Measurements from ENCODE around the gene NIPAL3.
"Not testable (repeated sequence)": the region's sequence is repeated elsewhere in the genome, so short reads cannot be mapped to it uniquely, and the experiment has no call there.

NIPAL3 gene

DNA sequence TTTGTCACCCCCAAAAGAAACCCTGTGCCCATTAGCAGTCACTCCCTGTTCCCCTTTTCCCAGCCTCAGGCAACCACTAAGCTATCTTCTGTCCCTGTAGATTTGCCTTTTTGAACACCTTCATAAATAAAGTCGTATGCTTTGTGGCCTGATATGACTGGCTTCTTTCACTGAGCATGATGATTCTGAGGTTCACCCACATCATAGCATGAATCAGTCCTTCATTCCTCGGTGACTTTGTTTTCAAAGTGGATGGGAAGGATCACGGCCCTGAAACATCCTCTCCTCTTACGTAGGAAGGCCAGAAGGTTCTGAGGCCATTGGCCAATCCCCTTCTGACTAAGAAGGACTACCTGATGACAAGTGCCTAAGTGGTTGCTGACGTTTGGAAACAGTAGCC, 39.1 kb downstream of the NIPAL3 start:
- Histone ChIP-seq H3K36me3 (ENCODE audit: control insufficient read depth, insufficient read depth, low read length) (no peaks in the 10 kb centered on the region), H3K9me3 (ENCODE audit: control insufficient read depth, low read length) (no peaks in the 10 kb centered on the region), H3K4me3 (ENCODE audit: insufficient read depth, low read depth, low read length) (no peak overlapping the region), H3K4me1 (ENCODE audit: control insufficient read depth, insufficient read depth, low read length) (no peaks in the 10 kb centered on the region), H3K27me3 (ENCODE audit: control insufficient read depth, insufficient read depth, low read length, poor library complexity, severe bottlenecking) (no peaks in the 10 kb centered on the region), H3K27ac (ENCODE audit: insufficient read depth, low read depth, low read length, poor library complexity, severe bottlenecking) (no peak overlapping the region)
- WGBS, 2 experiments = 91% methylated on average over 5 of the region's 5 CpGs

DNA sequence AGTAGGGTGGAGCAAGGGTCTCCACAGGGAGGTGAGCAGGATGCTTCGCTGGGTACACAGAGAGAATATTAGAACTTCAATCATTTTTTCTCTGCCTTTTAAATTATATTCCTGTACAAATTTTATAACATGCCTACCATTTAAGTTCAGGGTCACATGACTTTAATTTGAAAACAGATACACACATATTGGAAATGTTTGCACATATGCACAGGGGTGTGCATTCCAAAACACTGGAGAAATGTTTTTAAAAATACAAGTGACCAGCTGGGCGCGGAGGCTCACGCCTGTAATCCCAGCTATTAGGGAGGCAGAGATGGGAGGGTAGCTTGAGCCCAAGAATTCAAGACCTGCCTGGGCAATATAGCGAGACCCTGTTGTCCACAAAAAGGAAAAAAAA, 39.7 kb downstream of the NIPAL3 start:
- 93 to 94% methylated on average over 5 of the region's 5 CpGs for WGBS, 2 experiments
- H3K27ac ChIP-seq (ENCODE audit: insufficient read depth, low read depth, low read length, poor library complexity, severe bottlenecking) = no peak overlapping the region

GRCh38 chr1:24457866-24458265, 42.3 kb downstream of the NIPAL3 start:
- Histone ChIP-seq H3K4me1 (ENCODE audit: control insufficient read depth, insufficient read depth, low read length) (no peaks in the 10 kb centered on the region), H3K27me3 (ENCODE audit: control insufficient read depth, insufficient read depth, low read length, poor library complexity, severe bottlenecking) (no peaks in the 10 kb centered on the region), H3K4me3 (ENCODE audit: insufficient read depth, low read depth, low read length) (no peak overlapping the region), H3K27ac (ENCODE audit: insufficient read depth, low read depth, low read length, poor library complexity, severe bottlenecking) (no peak overlapping the region), H3K36me3 (ENCODE audit: control insufficient read depth, insufficient read depth, low read length) (no peaks in the 10 kb centered on the region), H3K9me3 (ENCODE audit: control insufficient read depth, low read length) (no peaks in the 10 kb centered on the region)
- WGBS, 2 experiments = 89 to 92% methylated on average over 3 of the region's 3 CpGs

More for the DNA sequence above, 39.7 kb downstream of the NIPAL3 start:
- H3K4me1 ChIP-seq (ENCODE audit: control insufficient read depth, insufficient read depth, low read length) = no peaks in the 10 kb centered on the region
- H3K27me3 ChIP-seq (ENCODE audit: control insufficient read depth, insufficient read depth, low read length, poor library complexity, severe bottlenecking) = no peaks in the 10 kb centered on the region
- no peaks in the 10 kb centered on the region for H3K9me3 ChIP-seq (ENCODE audit: control insufficient read depth, low read length)
- no peaks in the 10 kb centered on the region for H3K36me3 ChIP-seq (ENCODE audit: control insufficient read depth, insufficient read depth, low read length)
- no peak overlapping the region for H3K4me3 ChIP-seq (ENCODE audit: insufficient read depth, low read depth, low read length)

DNA sequence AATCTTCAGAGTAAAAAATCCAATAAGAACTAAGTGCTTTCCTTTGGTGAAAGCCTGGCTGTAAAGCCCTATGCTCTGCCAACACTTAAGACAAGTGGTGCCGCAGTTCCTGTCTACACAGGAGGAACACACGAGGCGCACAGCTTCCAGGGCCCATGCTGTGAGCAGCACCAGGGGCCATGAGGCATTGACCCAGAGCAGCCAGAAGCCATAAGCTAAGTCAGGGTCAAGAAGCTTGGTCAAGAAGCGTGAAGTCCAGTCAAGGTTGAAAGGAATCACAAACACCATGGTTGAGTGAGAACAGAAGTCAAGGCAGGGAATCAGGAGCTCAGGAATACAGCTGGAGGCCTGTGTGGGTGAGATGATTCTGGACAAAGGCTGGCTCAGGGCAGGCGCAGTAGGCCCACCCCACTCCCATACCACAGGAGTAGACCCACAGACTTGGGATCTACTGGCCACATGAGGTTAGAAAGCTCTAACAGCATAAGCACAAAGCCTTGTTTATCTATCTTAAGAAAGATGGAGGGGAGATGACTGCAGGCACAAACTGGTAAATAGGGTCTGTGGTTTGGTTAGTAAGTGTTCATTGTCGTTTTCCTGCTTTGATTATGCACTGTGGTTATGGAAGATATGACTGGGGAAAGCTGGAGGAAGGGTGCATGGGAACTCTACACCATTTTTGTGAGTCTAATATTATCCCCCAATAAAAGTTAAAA, 44.1 kb downstream of the NIPAL3 start:
- H3K27me3 ChIP-seq (ENCODE audit: control insufficient read depth, insufficient read depth, low read length, poor library complexity, severe bottlenecking) = no peaks in the 10 kb centered on the region
- 89 to 93% methylated on average over 6 of the region's 6 CpGs for WGBS, 2 experiments
- H3K4me3 ChIP-seq (ENCODE audit: insufficient read depth, low read depth, low read length) = no peak overlapping the region
- H3K9me3 ChIP-seq (ENCODE audit: control insufficient read depth, low read length) = no peaks in the 10 kb centered on the region
- no peaks in the 10 kb centered on the region for H3K36me3 ChIP-seq (ENCODE audit: control insufficient read depth, insufficient read depth, low read length)
- peaks cover 13% of the 10 kb centered on the region for H3K4me1 ChIP-seq (ENCODE audit: control insufficient read depth, insufficient read depth, low read length)
- H3K27ac ChIP-seq (ENCODE audit: insufficient read depth, low read depth, low read length, poor library complexity, severe bottlenecking) = no peak overlapping the region

DNA sequence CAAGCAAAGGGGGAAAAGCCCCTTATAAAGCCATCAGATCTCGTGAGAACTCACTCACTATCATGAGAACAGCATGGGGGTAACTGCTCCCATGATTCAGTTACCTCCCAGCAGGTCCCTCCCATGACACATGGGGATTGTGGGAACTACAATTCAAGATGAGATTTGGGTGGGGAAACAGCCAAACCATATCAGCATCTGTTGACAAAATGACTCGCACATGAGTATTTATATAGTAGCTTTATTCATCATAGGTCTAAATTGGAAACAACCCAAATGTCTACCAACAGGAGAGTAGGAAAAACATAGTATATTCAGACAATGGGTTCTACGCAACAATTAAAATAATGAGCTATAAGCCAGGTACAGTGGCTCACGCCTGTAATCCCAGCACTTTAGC, 46.5 kb downstream of the NIPAL3 start:
- WGBS, 2 experiments = 79 to 84% methylated on average over 3 to 4 of the region's 4 CpGs
- H3K9me3 ChIP-seq (ENCODE audit: control insufficient read depth, low read length); H3K36me3 ChIP-seq (ENCODE audit: control insufficient read depth, insufficient read depth, low read length); H3K27ac ChIP-seq (ENCODE audit: insufficient read depth, low read depth, low read length, poor library complexity, severe bottlenecking); H3K27me3 ChIP-seq (ENCODE audit: control insufficient read depth, insufficient read depth, low read length, poor library complexity, severe bottlenecking); H3K4me3 ChIP-seq (ENCODE audit: insufficient read depth, low read depth, low read length): not testable (repeated sequence)
- peaks cover 16% of the 10 kb centered on the region for H3K4me1 ChIP-seq (ENCODE audit: control insufficient read depth, insufficient read depth, low read length)

DNA sequence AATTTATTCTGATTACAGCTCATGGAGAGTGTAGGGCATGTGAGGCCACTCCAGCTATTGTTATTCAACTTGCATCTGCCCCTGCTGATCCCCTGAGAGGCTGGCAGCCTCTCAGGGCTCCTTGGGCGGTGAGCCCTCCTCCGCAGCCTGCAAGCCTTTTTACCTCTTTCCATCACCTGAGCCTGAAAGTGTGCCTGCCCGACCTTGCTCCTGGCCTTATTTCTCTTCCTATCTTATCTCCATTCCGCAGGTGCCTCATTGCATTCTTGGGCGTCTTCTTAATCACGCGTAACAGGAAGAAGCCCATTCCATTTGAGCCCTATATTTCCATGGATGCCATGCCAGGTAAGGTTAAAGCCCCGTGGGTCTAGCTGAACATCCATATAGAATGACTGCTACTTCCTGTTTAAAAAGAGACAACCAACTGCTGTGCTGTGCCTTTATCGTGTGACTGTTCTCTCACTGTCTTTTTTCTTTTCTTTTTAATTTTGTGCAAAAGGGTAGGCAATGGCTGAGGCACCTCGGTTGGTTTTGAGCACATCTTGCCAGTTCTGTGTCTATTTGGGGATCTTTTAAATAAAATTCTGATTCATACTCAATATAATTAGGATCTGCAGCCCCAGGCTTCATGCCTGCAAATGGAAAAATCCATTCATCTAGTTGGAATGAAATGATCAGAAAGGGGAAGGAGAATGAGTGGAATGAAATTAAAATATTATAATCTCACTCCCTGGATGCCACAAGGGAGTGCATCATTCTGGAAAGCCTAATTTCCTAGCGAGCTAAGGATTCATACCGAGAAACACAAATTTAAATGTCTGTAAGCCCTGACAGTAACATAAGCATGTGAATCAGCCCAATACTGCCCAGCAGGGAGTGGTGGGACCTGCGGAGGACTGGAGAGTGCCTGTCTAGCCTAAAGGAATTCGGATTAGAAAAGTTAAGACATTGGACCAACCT, 48.5 kb downstream of the NIPAL3 start:
- no peak overlapping the region for H3K4me3 ChIP-seq (ENCODE audit: insufficient read depth, low read depth, low read length)
- no peaks in the 10 kb centered on the region for H3K27me3 ChIP-seq (ENCODE audit: control insufficient read depth, insufficient read depth, low read length, poor library complexity, severe bottlenecking)
- no peaks in the 10 kb centered on the region for H3K9me3 ChIP-seq (ENCODE audit: control insufficient read depth, low read length)
- H3K4me1 ChIP-seq (ENCODE audit: control insufficient read depth, insufficient read depth, low read length) = peaks cover 16% of the 10 kb centered on the region
- no peaks in the 10 kb centered on the region for H3K36me3 ChIP-seq (ENCODE audit: control insufficient read depth, insufficient read depth, low read length)
- no peak overlapping the region for H3K27ac ChIP-seq (ENCODE audit: insufficient read depth, low read depth, low read length, poor library complexity, severe bottlenecking)
- WGBS, 2 experiments = 4% methylated on average over 13 to 14 of the region's 14 CpGs

DNA sequence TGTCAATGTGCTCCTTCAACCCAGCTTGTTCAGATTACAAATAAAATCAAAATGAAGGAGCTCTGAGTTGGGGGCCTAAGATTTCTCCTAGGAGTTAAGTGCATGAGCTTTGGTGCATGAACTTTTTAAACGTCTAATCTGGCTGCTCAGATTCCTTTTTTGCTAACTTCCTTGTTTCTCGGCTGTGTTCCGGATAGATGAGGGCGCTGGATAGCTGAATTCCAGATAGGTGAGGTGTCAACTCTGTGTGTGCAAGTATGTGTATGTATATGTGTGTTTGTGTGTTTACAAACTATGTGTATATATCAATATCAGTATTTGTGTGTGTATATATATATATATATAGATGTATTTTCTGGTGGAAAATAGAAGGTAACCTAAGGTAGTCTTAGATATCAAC, 49.5 kb downstream of the NIPAL3 start:
- Histone ChIP-seq H3K4me1 (ENCODE audit: control insufficient read depth, insufficient read depth, low read length) (peaks cover 16% of the 10 kb centered on the region), H3K4me3 (ENCODE audit: insufficient read depth, low read depth, low read length) (no peak overlapping the region), H3K9me3 (ENCODE audit: control insufficient read depth, low read length) (no peaks in the 10 kb centered on the region), H3K36me3 (ENCODE audit: control insufficient read depth, insufficient read depth, low read length) (no peaks in the 10 kb centered on the region), H3K27me3 (ENCODE audit: control insufficient read depth, insufficient read depth, low read length, poor library complexity, severe bottlenecking) (no peaks in the 10 kb centered on the region), H3K27ac (ENCODE audit: insufficient read depth, low read depth, low read length, poor library complexity, severe bottlenecking) (no peak overlapping the region)
- WGBS, 2 experiments = 69 to 80% methylated on average over 4 of the region's 4 CpGs

GRCh38 chr1:24465638-24466037, 50.0 kb downstream of the NIPAL3 start:
- peaks cover 16% of the 10 kb centered on the region for H3K4me1 ChIP-seq (ENCODE audit: control insufficient read depth, insufficient read depth, low read length)
- H3K36me3 ChIP-seq (ENCODE audit: control insufficient read depth, insufficient read depth, low read length) = no peaks in the 10 kb centered on the region
- no peak overlapping the region for H3K4me3 ChIP-seq (ENCODE audit: insufficient read depth, low read depth, low read length)
- H3K27ac ChIP-seq (ENCODE audit: insufficient read depth, low read depth, low read length, poor library complexity, severe bottlenecking) = no peak overlapping the region
- 94 to 100% methylated on average over 2 of the region's 2 CpGs for WGBS, 2 experiments
- H3K27me3 ChIP-seq (ENCODE audit: control insufficient read depth, insufficient read depth, low read length, poor library complexity, severe bottlenecking) = no peaks in the 10 kb centered on the region
- no peaks in the 10 kb centered on the region for H3K9me3 ChIP-seq (ENCODE audit: control insufficient read depth, low read length)

GRCh38 chr1:24468685-24469316, 53.2 kb downstream of the NIPAL3 start:
- Histone ChIP-seq H3K9me3 (ENCODE audit: control insufficient read depth, low read length) (no peaks in the 10 kb centered on the region), H3K27ac (ENCODE audit: insufficient read depth, low read depth, low read length, poor library complexity, severe bottlenecking) (no peak overlapping the region), H3K4me3 (ENCODE audit: insufficient read depth, low read depth, low read length) (no peak overlapping the region), H3K4me1 (ENCODE audit: control insufficient read depth, insufficient read depth, low read length) (peaks cover 12% of the 10 kb centered on the region), H3K27me3 (ENCODE audit: control insufficient read depth, insufficient read depth, low read length, poor library complexity, severe bottlenecking) (no peaks in the 10 kb centered on the region), H3K36me3 (ENCODE audit: control insufficient read depth, insufficient read depth, low read length) (no peaks in the 10 kb centered on the region)
- 90% methylated on average over 11 of the region's 11 CpGs for WGBS, 2 experiments

GRCh38 chr1:24470592-24470991, 55.0 kb downstream of the NIPAL3 start:
- H3K27ac ChIP-seq (ENCODE audit: insufficient read depth, low read depth, low read length, poor library complexity, severe bottlenecking) = no peak overlapping the region
- H3K4me3 ChIP-seq (ENCODE audit: insufficient read depth, low read depth, low read length) = no peak overlapping the region
- H3K27me3 ChIP-seq (ENCODE audit: control insufficient read depth, insufficient read depth, low read length, poor library complexity, severe bottlenecking) = no peaks in the 10 kb centered on the region
- no peaks in the 10 kb centered on the region for H3K36me3 ChIP-seq (ENCODE audit: control insufficient read depth, insufficient read depth, low read length)
- 91 to 100% methylated on average over 2 of the region's 2 CpGs for WGBS, 2 experiments
- H3K4me1 ChIP-seq (ENCODE audit: control insufficient read depth, insufficient read depth, low read length) = no peaks in the 10 kb centered on the region
- H3K9me3 ChIP-seq (ENCODE audit: control insufficient read depth, low read length) = no peaks in the 10 kb centered on the region

Data from ectodermal cell (in vitro differentiated cells).